ENCODE results near the gene CLCF1.

Gene CLCF1

GRCh38 chr11:67351275-67352005 is 22.0 kb downstream of the CLCF1 start:
- Mint-ChIP-seq H3K9me3 (no peaks in the 10 kb centered on the region), H3K36me3 (ENCODE audit: low read depth) (no peaks in the 10 kb centered on the region), H3K4me1 (peaks cover 31% of the 10 kb centered on the region), H3K27me3 (ENCODE audit: low read depth) (no peaks in the 10 kb centered on the region), H3K27ac (peak overlapping the region; percentile 85 to 88 (median 87)), H3K4me3 (peak overlapping the region; percentile 69 to 84 (median 79))
- TF ChIP-seq CTCF (IDR thresholded peaks at IDR 0.05; ENCODE audit: unreplicated experiment in 3 of 3) = peak; percentile 84 to 93 (median 89)

- Mint-ChIP-seq H3K9me3 (no peaks in the 10 kb centered on the region), H3K36me3 (ENCODE audit: low read depth) (no peaks in the 10 kb centered on the region)
These were observed 23.4 kb downstream of the CLCF1 start for GRCh38 chr11:67349928-67350465.

GRCh38 chr11:67349457-67349856 is 23.9 kb downstream of the CLCF1 start:
- Mint-ChIP-seq H3K4me3 (no peak overlapping the region), H3K36me3 (ENCODE audit: low read depth) (no peaks in the 10 kb centered on the region), H3K9me3 (no peaks in the 10 kb centered on the region), H3K27ac (no peak overlapping the region), H3K27me3 (ENCODE audit: low read depth) (no peaks in the 10 kb centered on the region), H3K4me1 (peaks cover 16% of the 10 kb centered on the region)
- no peak for TF ChIP-seq CTCF (IDR thresholded peaks at IDR 0.05; ENCODE audit: unreplicated experiment in 3 of 3)

More at GRCh38 chr11:67349928-67350465, 23.4 kb downstream of the CLCF1 start:
- peaks cover 22% of the 10 kb centered on the region for H3K4me1 Mint-ChIP-seq
- no peak for TF ChIP-seq CTCF (IDR thresholded peaks at IDR 0.05; ENCODE audit: unreplicated experiment in 3 of 3)
- no peaks in the 10 kb centered on the region for H3K27me3 Mint-ChIP-seq (ENCODE audit: low read depth)
- H3K27ac Mint-ChIP-seq = no peak overlapping the region
- H3K4me3 Mint-ChIP-seq = no peak overlapping the region

- TF ChIP-seq CTCF (IDR thresholded peaks at IDR 0.05; ENCODE audit: unreplicated experiment in 3 of 3) = no peak
- Mint-ChIP-seq H3K27ac (no peak overlapping the region), H3K4me3 (no peak overlapping the region), H3K9me3 (no peaks in the 10 kb centered on the region), H3K36me3 (ENCODE audit: low read depth) (no peaks in the 10 kb centered on the region), H3K4me1 (peaks cover 12% of the 10 kb centered on the region), H3K27me3 (ENCODE audit: low read depth) (no peaks in the 10 kb centered on the region)
These were observed 24.4 kb downstream of the CLCF1 start for GRCh38 chr11:67349036-67349435.

GRCh38 chr11:67347964-67348749 is 25.2 kb downstream of the CLCF1 start:
- Mint-ChIP-seq H3K9me3 (no peaks in the 10 kb centered on the region), H3K4me3 (peak overlapping the region in 1 of 3 experiments; percentile 47), H3K4me1 (peaks cover 5% of the 10 kb centered on the region), H3K27ac (no peak overlapping the region), H3K36me3 (ENCODE audit: low read depth) (no peaks in the 10 kb centered on the region), H3K27me3 (ENCODE audit: low read depth) (no peaks in the 10 kb centered on the region)
- TF ChIP-seq CTCF (IDR thresholded peaks at IDR 0.05; ENCODE audit: unreplicated experiment in 3 of 3) = no peak
